ENCODE measurements around the gene BLMH. TPM values are rescaled to one million over a fixed set of nuclear protein-coding genes. Genes with fewer than 3 reads are reported as not detected.

The BLMH gene
- total RNA-seq, 1 donor from 2014 or later = 60.9 TPM

GRCh38 chr17:30299000-30299399 lies 7.3 kb upstream of the BLMH start:
- Mint-ChIP-seq H3K4me1 (ENCODE audit: low read depth) (no peaks in the 10 kb centered on the region), H3K36me3 (ENCODE audit: insufficient read depth) (no peaks in the 10 kb centered on the region), H3K27me3 (peaks cover 5% of the 10 kb centered on the region), H3K4me3 (ENCODE audit: low read depth) (no peak overlapping the region), H3K27ac (no peak overlapping the region), H3K9me3 (ENCODE audit: low read depth) (peaks cover 4% of the 10 kb centered on the region)
- TF ChIP-seq CTCF (IDR thresholded peaks at IDR 0.05; ENCODE audit: unreplicated experiment) = peak; percentile 15
- DNase-seq (ENCODE audit: low spot score, unreplicated experiment) = no peak

GRCh38 chr17:30297715-30298114 lies 6.0 kb upstream of the BLMH start:
- Mint-ChIP-seq H3K36me3 (ENCODE audit: insufficient read depth) (no peaks in the 10 kb centered on the region), H3K4me3 (ENCODE audit: low read depth) (no peak overlapping the region), H3K9me3 (ENCODE audit: low read depth) (peaks cover 4% of the 10 kb centered on the region), H3K4me1 (ENCODE audit: low read depth) (no peaks in the 10 kb centered on the region), H3K27ac (no peak overlapping the region), H3K27me3 (peaks cover 5% of the 10 kb centered on the region)
- DNase-seq (ENCODE audit: low spot score, unreplicated experiment) = no peak
- no peak for TF ChIP-seq CTCF (IDR thresholded peaks at IDR 0.05; ENCODE audit: unreplicated experiment)

- no peak for TF ChIP-seq CTCF (IDR thresholded peaks at IDR 0.05; ENCODE audit: unreplicated experiment)
- Mint-ChIP-seq H3K27me3 (peaks cover 5% of the 10 kb centered on the region), H3K27ac (no peak overlapping the region), H3K9me3 (ENCODE audit: low read depth) (peaks cover 4% of the 10 kb centered on the region), H3K36me3 (ENCODE audit: insufficient read depth) (no peaks in the 10 kb centered on the region), H3K4me1 (ENCODE audit: low read depth) (no peaks in the 10 kb centered on the region), H3K4me3 (ENCODE audit: low read depth) (no peak overlapping the region)
- no peak for DNase-seq (ENCODE audit: low spot score, unreplicated experiment)
These were observed 4.8 kb upstream of the BLMH start for GRCh38 chr17:30296499-30297080.

- DNase-seq (ENCODE audit: low spot score, unreplicated experiment) = no peak
- peaks cover 3% of the 10 kb centered on the region for H3K27me3 Mint-ChIP-seq
- no peak for TF ChIP-seq CTCF (IDR thresholded peaks at IDR 0.05; ENCODE audit: unreplicated experiment)
- H3K9me3 Mint-ChIP-seq (ENCODE audit: low read depth) = no peaks in the 10 kb centered on the region
- peaks cover 3% of the 10 kb centered on the region for H3K36me3 Mint-ChIP-seq (ENCODE audit: insufficient read depth)
- H3K4me1 Mint-ChIP-seq (ENCODE audit: low read depth) = peaks cover 4% of the 10 kb centered on the region
- H3K4me3 Mint-ChIP-seq (ENCODE audit: low read depth) = peak overlapping the region; percentile 69
- no peak overlapping the region for H3K27ac Mint-ChIP-seq
These were observed 628 bp upstream of the BLMH start for GRCh38 chr17:30292286-30292858.

- Mint-ChIP-seq H3K36me3 (ENCODE audit: insufficient read depth) (peaks cover 6% of the 10 kb centered on the region), H3K27me3 (no peaks in the 10 kb centered on the region), H3K27ac (peak overlapping the region; percentile 89), H3K4me1 (ENCODE audit: low read depth) (peaks cover 4% of the 10 kb centered on the region), H3K9me3 (ENCODE audit: low read depth) (no peaks in the 10 kb centered on the region), H3K4me3 (ENCODE audit: low read depth) (peak overlapping the region; percentile 88)
- DNase-seq (ENCODE audit: low spot score, unreplicated experiment) = peak; percentile 23
- TF ChIP-seq CTCF (IDR thresholded peaks at IDR 0.05; ENCODE audit: unreplicated experiment) = no peak
These were observed 825 bp downstream of the BLMH start for GRCh38 chr17:30290696-30291542.

Data from progenitor cell of endocrine pancreas (in vitro differentiated cells).